ENCODE data around the gene PLTP. TPM values are rescaled to one million over a fixed set of nuclear protein-coding genes. Genes with fewer than 3 reads are reported as not detected.

PLTP gene
- total RNA-seq, 1 experiment from 2014 or later, result 19.8 TPM

- no peaks in the 10 kb centered on the region for H4K20me1 ChIP-seq (ENCODE audit: insufficient read depth, low read depth, low read length)
- H3K4me1 ChIP-seq (ENCODE audit: low read length), result no peaks in the 10 kb centered on the region
- H3K27ac ChIP-seq (ENCODE audit: low read length), result no peak overlapping the region
- H2AFZ ChIP-seq (ENCODE audit: low read length), result no peak overlapping the region
- no peak overlapping the region for H3K9ac ChIP-seq (ENCODE audit: low read length)
- no peaks in the 10 kb centered on the region for H3K9me3 ChIP-seq (ENCODE audit: low read length)
- DNase-seq, result no peak
- H3K4me2 ChIP-seq (ENCODE audit: low read depth, low read length, poor library complexity, severe bottlenecking), result no peak overlapping the region
- no peaks in the 10 kb centered on the region for H3K79me2 ChIP-seq (ENCODE audit: low read length)
- H3K36me3 ChIP-seq (ENCODE audit: insufficient read depth, low read length), result no peaks in the 10 kb centered on the region
- no peaks in the 10 kb centered on the region for H3K27me3 ChIP-seq (ENCODE audit: low read length)
- H3K9me2 ChIP-seq (replicated peaks; ENCODE audit: insufficient read depth, low read length), result no peaks in the 10 kb centered on the region
- H3K4me3 ChIP-seq (ENCODE audit: low read length), result no peak overlapping the region
These were observed 15.3 kb upstream of the PLTP start for GRCh38 chr20:45927071-45927878.

GRCh38 chr20:45926731-45927070, 14.7 kb upstream of the PLTP start:
- Histone ChIP-seq H3K9ac (ENCODE audit: low read length) (no peak overlapping the region), H3K9me2 (replicated peaks; ENCODE audit: insufficient read depth, low read length) (no peaks in the 10 kb centered on the region), H2AFZ (ENCODE audit: low read length) (no peak overlapping the region), H3K79me2 (ENCODE audit: low read length) (no peaks in the 10 kb centered on the region), H3K4me2 (ENCODE audit: low read depth, low read length, poor library complexity, severe bottlenecking) (no peak overlapping the region), H3K36me3 (ENCODE audit: insufficient read depth, low read length) (no peaks in the 10 kb centered on the region), H3K27ac (ENCODE audit: low read length) (no peak overlapping the region), H4K20me1 (ENCODE audit: insufficient read depth, low read depth, low read length) (no peaks in the 10 kb centered on the region), H3K9me3 (ENCODE audit: low read length) (no peaks in the 10 kb centered on the region), H3K4me3 (ENCODE audit: low read length) (no peak overlapping the region), H3K4me1 (ENCODE audit: low read length) (no peaks in the 10 kb centered on the region), H3K27me3 (ENCODE audit: low read length) (no peaks in the 10 kb centered on the region)
- DNase-seq, result no peak

GRCh38 chr20:45925821-45926506, 14.0 kb upstream of the PLTP start:
- DNase-seq, result no peak
- Histone ChIP-seq H3K36me3 (ENCODE audit: insufficient read depth, low read length) (no peaks in the 10 kb centered on the region), H2AFZ (ENCODE audit: low read length) (no peak overlapping the region), H3K79me2 (ENCODE audit: low read length) (no peaks in the 10 kb centered on the region), H4K20me1 (ENCODE audit: insufficient read depth, low read depth, low read length) (no peaks in the 10 kb centered on the region), H3K4me2 (ENCODE audit: low read depth, low read length, poor library complexity, severe bottlenecking) (no peak overlapping the region), H3K9me3 (ENCODE audit: low read length) (no peaks in the 10 kb centered on the region), H3K9ac (ENCODE audit: low read length) (no peak overlapping the region), H3K9me2 (replicated peaks; ENCODE audit: insufficient read depth, low read length) (no peaks in the 10 kb centered on the region), H3K27me3 (ENCODE audit: low read length) (no peaks in the 10 kb centered on the region), H3K27ac (ENCODE audit: low read length) (no peak overlapping the region), H3K4me3 (ENCODE audit: low read length) (no peak overlapping the region), H3K4me1 (ENCODE audit: low read length) (no peaks in the 10 kb centered on the region)

GRCh38 chr20:45924391-45925261, 12.7 kb upstream of the PLTP start:
- H3K4me2 ChIP-seq (ENCODE audit: low read depth, low read length, poor library complexity, severe bottlenecking), result no peak overlapping the region
- H3K36me3 ChIP-seq (ENCODE audit: insufficient read depth, low read length), result no peaks in the 10 kb centered on the region
- H3K9me2 ChIP-seq (replicated peaks; ENCODE audit: insufficient read depth, low read length), result no peaks in the 10 kb centered on the region
- H3K27me3 ChIP-seq (ENCODE audit: low read length), result no peaks in the 10 kb centered on the region
- no peaks in the 10 kb centered on the region for H3K9me3 ChIP-seq (ENCODE audit: low read length)
- no peaks in the 10 kb centered on the region for H3K4me1 ChIP-seq (ENCODE audit: low read length)
- no peak overlapping the region for H2AFZ ChIP-seq (ENCODE audit: low read length)
- no peak for DNase-seq
- H3K4me3 ChIP-seq (ENCODE audit: low read length), result no peak overlapping the region
- no peaks in the 10 kb centered on the region for H3K79me2 ChIP-seq (ENCODE audit: low read length)
- no peaks in the 10 kb centered on the region for H4K20me1 ChIP-seq (ENCODE audit: insufficient read depth, low read depth, low read length)
- H3K9ac ChIP-seq (ENCODE audit: low read length), result no peak overlapping the region
- no peak overlapping the region for H3K27ac ChIP-seq (ENCODE audit: low read length)

GRCh38 chr20:45921337-45922189, 9.6 kb upstream of the PLTP start:
- Histone ChIP-seq H4K20me1 (ENCODE audit: insufficient read depth, low read depth, low read length) (no peaks in the 10 kb centered on the region), H3K4me2 (ENCODE audit: low read depth, low read length, poor library complexity, severe bottlenecking) (no peak overlapping the region), H3K79me2 (ENCODE audit: low read length) (no peaks in the 10 kb centered on the region)

GRCh38 chr20:45920462-45921336, 8.7 kb upstream of the PLTP start:
- Histone ChIP-seq H3K79me2 (ENCODE audit: low read length) (no peaks in the 10 kb centered on the region), H3K9ac (ENCODE audit: low read length) (no peak overlapping the region), H3K4me1 (ENCODE audit: low read length) (no peaks in the 10 kb centered on the region), H3K9me3 (ENCODE audit: low read length) (no peaks in the 10 kb centered on the region), H3K4me3 (ENCODE audit: low read length) (no peak overlapping the region), H2AFZ (ENCODE audit: low read length) (no peak overlapping the region), H3K4me2 (ENCODE audit: low read depth, low read length, poor library complexity, severe bottlenecking) (no peak overlapping the region), H3K27me3 (ENCODE audit: low read length) (no peaks in the 10 kb centered on the region), H4K20me1 (ENCODE audit: insufficient read depth, low read depth, low read length) (no peaks in the 10 kb centered on the region), H3K27ac (ENCODE audit: low read length) (no peak overlapping the region), H3K36me3 (ENCODE audit: insufficient read depth, low read length) (no peaks in the 10 kb centered on the region), H3K9me2 (replicated peaks; ENCODE audit: insufficient read depth, low read length) (no peaks in the 10 kb centered on the region)
- DNase-seq, result no peak

More at GRCh38 chr20:45921337-45922189, 9.6 kb upstream of the PLTP start:
- H2AFZ ChIP-seq (ENCODE audit: low read length), result no peak overlapping the region
- no peak overlapping the region for H3K4me3 ChIP-seq (ENCODE audit: low read length)
- H3K9me2 ChIP-seq (replicated peaks; ENCODE audit: insufficient read depth, low read length), result no peaks in the 10 kb centered on the region
- no peak overlapping the region for H3K9ac ChIP-seq (ENCODE audit: low read length)
- H3K36me3 ChIP-seq (ENCODE audit: insufficient read depth, low read length), result no peaks in the 10 kb centered on the region
- no peaks in the 10 kb centered on the region for H3K27me3 ChIP-seq (ENCODE audit: low read length)
- H3K27ac ChIP-seq (ENCODE audit: low read length), result no peak overlapping the region
- DNase-seq, result no peak
- H3K9me3 ChIP-seq (ENCODE audit: low read length), result no peaks in the 10 kb centered on the region
- H3K4me1 ChIP-seq (ENCODE audit: low read length), result no peaks in the 10 kb centered on the region

Data from Karpas-422 (cell line).